Ascending aorta (tissue), 2 donors: ENCODE data around the gene LAMP2. TPM values are rescaled to one million over a fixed set of nuclear protein-coding genes. Genes with fewer than 3 reads are reported as not detected.
"Not testable (repeated sequence)": the region's sequence is repeated elsewhere in the genome, so short reads cannot be mapped to it uniquely, and the experiment has no call there.

Source experiments
- DNase-seq, 2 donors: peaks; one replicate each; pipeline ENCODE4 v3.0.0-alpha.2; 2019; ENCODE audit warnings: low spot score in 2 of 2
- H3K27ac ChIP-seq, 2 donors: fragments of 200-600 bp; sonication (generic); one replicate each; pipeline ENCODE4 v1.5.1; 2016 to 2017; ENCODE audit warnings: mild to moderate bottlenecking in 1 of 2
- H3K27me3 ChIP-seq: fragments of 200-600 bp; sonication (generic); one replicate; pipeline ENCODE4 v1.5.1; 2017
- H3K36me3 ChIP-seq, 2 donors: fragments of 200-600 bp; sonication (generic); one replicate each; pipeline ENCODE4 v1.5.1; 2016
- H3K4me1 ChIP-seq, 2 donors: fragments of 200-600 bp; sonication (generic); one replicate each; pipeline ENCODE4 v1.5.1; 2016 to 2017; ENCODE audit warnings: mild to moderate bottlenecking in 1 of 2
- H3K4me3 ChIP-seq, 2 donors: fragments of 200-600 bp; sonication (generic); one replicate each; pipeline ENCODE4 v1.5.1; 2016 to 2017; ENCODE audit warnings: mild to moderate bottlenecking in 1 of 2
- H3K9me3 ChIP-seq, 2 donors: fragments of 200-600 bp; sonication (generic); one replicate each; pipeline ENCODE4 v1.5.1; 2016
- intact Hi-C: fragments of 100-400 bp; cut with DNase I; formaldehyde crosslinking; loops from one replicate; pipeline ENCODE4 v1.15.1; 2023
- total RNA-seq: library from RNA; depleted of rRNA; stranded (reverse); fragments of >200 nt; gene quantifications from one replicate; pipeline ENCODE4 v1.1.0, GENCODE V29; 2016
- TF ChIP-seq, protein P1 (sequence below), 3 experiments: fragments of 200-600 bp in 2 of 3; fragments of 450-650 bp in 1 of 3; sonication (generic) in 2 of 3; IDR thresholded peaks; one replicate each; pipeline ENCODE4 v1.5.1; 2016 to 2019; ENCODE audit warnings: antibody characterized with exemption in 3 of 3, mild to moderate bottlenecking in 1 of 3, moderate library complexity in 1 of 3

LAMP2 gene
- total RNA-seq, 1 donor from 2014 or later = 60.1 TPM

DNA sequence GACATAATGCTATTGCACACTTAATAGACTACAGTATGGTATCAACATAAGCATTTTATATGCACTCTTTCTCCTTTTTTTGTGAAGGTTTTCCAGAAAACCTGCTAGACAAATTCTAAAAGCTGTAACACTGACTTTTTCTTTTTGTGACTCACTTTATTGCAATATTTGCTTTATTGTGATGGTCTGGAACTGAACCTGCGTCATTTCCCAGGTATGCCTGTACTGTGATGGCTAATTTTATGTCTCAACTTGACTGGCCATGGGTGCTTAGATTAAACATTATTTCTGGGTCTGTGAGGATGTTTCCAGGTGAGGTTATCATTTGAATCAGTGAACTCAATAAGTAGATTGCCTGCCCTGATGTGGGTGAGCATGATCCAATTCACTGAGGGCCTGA, 35.5 kb upstream of the LAMP2 start:
- no peaks in the 10 kb centered on the region for H3K36me3 ChIP-seq
- H3K27ac ChIP-seq = no peak overlapping the region
- intact Hi-C loops = no loop called here
- H3K27me3 ChIP-seq = no peaks in the 10 kb centered on the region
- H3K4me3 ChIP-seq = no peak overlapping the region
- no peaks in the 10 kb centered on the region for H3K9me3 ChIP-seq
- H3K4me1 ChIP-seq = no peaks in the 10 kb centered on the region
- TF ChIP-seq, protein P1, sequence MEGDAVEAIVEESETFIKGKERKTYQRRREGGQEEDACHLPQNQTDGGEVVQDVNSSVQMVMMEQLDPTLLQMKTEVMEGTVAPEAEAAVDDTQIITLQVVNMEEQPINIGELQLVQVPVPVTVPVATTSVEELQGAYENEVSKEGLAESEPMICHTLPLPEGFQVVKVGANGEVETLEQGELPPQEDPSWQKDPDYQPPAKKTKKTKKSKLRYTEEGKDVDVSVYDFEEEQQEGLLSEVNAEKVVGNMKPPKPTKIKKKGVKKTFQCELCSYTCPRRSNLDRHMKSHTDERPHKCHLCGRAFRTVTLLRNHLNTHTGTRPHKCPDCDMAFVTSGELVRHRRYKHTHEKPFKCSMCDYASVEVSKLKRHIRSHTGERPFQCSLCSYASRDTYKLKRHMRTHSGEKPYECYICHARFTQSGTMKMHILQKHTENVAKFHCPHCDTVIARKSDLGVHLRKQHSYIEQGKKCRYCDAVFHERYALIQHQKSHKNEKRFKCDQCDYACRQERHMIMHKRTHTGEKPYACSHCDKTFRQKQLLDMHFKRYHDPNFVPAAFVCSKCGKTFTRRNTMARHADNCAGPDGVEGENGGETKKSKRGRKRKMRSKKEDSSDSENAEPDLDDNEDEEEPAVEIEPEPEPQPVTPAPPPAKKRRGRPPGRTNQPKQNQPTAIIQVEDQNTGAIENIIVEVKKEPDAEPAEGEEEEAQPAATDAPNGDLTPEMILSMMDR (IDR thresholded peaks at IDR 0.05) = no peak
- no peak for DNase-seq

DNA sequence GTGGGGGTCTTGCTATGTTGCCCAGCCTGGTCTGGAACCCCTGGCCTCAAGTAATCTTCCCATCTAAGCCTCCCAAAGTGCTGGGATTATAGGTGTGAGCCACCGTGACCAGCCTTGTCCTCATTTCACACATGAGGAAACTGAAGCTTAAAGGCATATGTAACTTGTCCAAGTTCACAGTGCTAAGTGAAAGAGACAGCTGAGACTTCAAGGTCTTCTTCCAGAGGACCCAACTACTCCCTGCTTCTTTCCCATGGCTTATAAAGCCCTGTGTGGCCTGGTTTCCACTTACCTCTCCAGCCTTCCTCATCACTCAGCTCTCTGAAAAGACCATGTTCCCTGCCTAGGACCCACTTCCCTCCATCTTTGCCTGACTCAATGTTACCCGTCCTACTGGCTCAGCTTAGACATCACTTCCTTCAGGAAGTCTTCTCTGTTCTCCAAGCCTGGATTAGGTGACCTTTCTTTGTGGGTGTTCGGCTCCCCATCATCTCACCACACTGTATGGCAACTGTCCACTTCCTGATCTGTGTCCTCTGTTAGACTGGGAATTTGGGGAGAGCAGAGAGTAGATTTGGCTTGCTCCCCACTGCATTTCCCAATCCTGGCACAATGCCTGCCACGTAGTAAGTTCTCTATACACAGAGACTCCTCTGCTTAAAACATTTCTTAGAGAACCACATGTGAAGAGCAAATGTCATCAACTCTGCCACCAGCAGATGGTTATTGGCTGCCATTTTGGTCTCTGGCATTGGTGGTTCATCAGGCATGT, 30.4 kb upstream of the LAMP2 start:
- Histone ChIP-seq H3K4me3 (no peak overlapping the region), H3K4me1 (no peaks in the 10 kb centered on the region), H3K9me3 (no peaks in the 10 kb centered on the region), H3K36me3 (no peaks in the 10 kb centered on the region), H3K27ac (no peak overlapping the region), H3K27me3 (no peaks in the 10 kb centered on the region)
- DNase-seq = no peak
- TF ChIP-seq, protein P1 (IDR thresholded peaks at IDR 0.05) = no peak
- intact Hi-C loops = loop anchor here (5.0 to 10.0 kb wide), 2 partner anchors 165 to 273 kb away; no protein-coding TSS in a partner anchor

DNA sequence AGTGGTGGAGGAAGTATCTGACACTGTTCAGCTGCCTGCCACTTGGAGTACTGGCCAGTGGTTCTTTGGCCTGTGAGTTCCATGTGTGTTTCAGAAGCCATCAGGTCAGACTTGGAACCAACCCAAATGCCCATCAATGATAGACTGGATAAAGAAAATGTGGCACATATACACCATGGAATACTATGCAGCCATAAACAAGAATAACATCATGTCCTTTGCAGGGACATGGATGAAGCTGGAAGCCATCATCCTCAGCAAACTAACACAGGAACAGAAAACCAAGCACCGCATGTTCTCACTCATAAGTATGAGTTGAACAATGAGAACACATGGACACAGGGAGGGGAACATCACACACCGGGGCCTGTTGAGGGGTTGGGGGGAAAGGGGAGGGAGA, 21.0 kb upstream of the LAMP2 start:
- H3K36me3 ChIP-seq, H3K27me3 ChIP-seq, H3K27ac ChIP-seq, DNase-seq, H3K4me1 ChIP-seq, H3K9me3 ChIP-seq, H3K4me3 ChIP-seq: not testable (repeated sequence)
- intact Hi-C loops = loop anchor here (10.0 kb wide), 1 partner anchor 175 kb away; no protein-coding TSS in a partner anchor

DNA sequence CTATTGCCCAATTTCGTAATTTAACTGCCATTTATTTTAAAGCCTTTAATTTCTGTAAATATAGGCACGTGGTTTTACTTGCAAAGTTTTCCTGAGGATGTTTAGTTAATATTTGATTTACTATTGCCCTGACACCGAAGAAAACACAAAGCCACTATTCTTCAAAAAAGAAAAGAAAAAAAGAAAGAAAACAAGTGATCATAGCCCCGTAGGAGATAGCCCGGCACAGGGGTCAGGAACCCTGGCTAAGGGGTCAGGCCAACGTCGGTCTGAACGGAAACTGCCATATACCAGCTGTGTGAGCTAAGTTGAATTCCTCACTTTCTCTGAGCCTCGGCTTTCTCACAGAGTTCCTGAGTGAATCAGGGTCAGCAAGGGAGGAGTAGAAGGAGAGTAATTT, 17.7 kb upstream of the LAMP2 start:
- Histone ChIP-seq H3K36me3 (no peaks in the 10 kb centered on the region), H3K27me3 (no peaks in the 10 kb centered on the region), H3K9me3 (no peaks in the 10 kb centered on the region), H3K4me1 (no peaks in the 10 kb centered on the region), H3K27ac (no peak overlapping the region), H3K4me3 (no peak overlapping the region)
- TF ChIP-seq, protein P1 (IDR thresholded peaks at IDR 0.05) = no peak
- intact Hi-C loops = loop anchor here (1.0 to 10.0 kb wide), 3 partner anchors 17 to 138 kb away; partner anchors contain the start of genes CUL4B and LAMP2
- no peak for DNase-seq

DNA sequence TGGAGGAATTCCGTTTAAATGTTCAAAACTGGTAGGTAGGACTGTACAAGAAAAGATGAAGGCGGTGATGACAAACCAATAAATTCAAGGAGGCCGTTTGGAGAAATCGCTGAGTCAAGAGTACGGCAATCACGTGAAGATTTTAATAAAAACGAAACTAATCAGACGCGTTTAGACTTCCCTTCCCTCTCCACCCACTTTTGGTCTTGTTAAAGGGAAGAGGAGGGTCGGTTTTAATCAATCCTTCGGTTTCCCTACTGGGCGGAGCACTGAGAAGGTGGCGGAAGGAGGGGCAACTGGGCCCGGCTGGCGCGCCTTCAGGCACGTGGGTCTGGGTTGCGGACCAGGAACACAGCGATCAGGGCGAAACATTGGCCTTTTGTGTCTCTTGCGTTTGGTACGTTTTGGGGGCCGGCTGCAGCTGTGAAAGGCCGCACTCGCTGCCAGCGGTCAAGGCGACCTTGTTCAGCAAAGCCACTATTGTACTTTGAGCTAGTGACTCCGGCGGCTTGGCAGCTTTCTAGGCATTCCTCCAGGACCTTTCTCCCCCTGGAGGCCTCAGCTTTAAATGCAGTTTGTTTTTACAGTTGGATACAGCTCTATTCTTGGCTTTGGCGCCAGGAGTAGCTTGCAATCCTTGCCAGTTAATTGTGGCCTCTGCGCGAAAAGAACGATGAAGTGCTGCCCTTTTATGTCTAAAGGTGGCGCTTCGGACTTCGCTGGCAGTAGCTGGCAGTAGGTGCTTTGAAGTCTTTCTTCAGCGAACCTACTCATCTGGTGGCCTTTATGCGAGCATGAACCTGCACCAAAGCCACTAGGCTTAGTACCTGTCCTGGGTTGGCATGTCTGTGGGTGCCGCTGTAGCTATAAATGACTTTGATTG, 16.8 kb upstream of the LAMP2 start:
- H3K9me3 ChIP-seq = no peaks in the 10 kb centered on the region
- H3K27me3 ChIP-seq = no peaks in the 10 kb centered on the region
- TF ChIP-seq, protein P1 (IDR thresholded peaks at IDR 0.05) = peak in 2 of 3 experiments; percentile 28 to 56
- H3K4me3 ChIP-seq = peak overlapping the region; percentile 38 to 67
- peak overlapping the region; percentile 65 to 84 for H3K27ac ChIP-seq
- H3K4me1 ChIP-seq = no peaks in the 10 kb centered on the region
- H3K36me3 ChIP-seq = no peaks in the 10 kb centered on the region
- DNase-seq = peak; percentile 17 to 83
- intact Hi-C loops = loop anchor here (1.0 to 10.0 kb wide), 3 partner anchors 17 to 139 kb away; partner anchors contain the start of genes CUL4B and LAMP2

DNA sequence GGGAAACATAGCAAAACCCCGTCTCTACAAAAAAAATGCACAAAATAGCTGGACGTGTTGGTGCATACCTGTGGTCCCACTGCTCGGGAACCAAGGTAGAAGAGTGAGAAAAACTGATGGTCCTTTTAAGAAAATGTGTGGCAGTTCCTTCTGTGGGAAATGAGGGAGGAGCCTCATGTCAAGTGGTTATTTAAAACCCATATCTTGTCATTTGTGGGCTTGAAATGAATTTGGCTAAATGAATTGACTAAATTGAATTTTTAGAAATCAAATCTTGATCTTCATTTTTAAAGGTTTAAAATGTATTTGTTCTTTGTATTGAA, 16.2 kb upstream of the LAMP2 start:
- no peak for DNase-seq
- Histone ChIP-seq H3K27ac (peak overlapping the region; percentile 65 to 84), H3K4me1 (no peaks in the 10 kb centered on the region), H3K27me3 (no peaks in the 10 kb centered on the region), H3K36me3 (no peaks in the 10 kb centered on the region), H3K9me3 (no peaks in the 10 kb centered on the region), H3K4me3 (peak overlapping the region in 1 of 2 donors; percentile 67)
- TF ChIP-seq, protein P1 (IDR thresholded peaks at IDR 0.05) = no peak
- intact Hi-C loops = loop anchor here (5.0 to 10.0 kb wide), 2 partner anchors 77 to 140 kb away; partner anchors contain the start of gene CUL4B
